RWPE1 (cell line): Measurements from ENCODE around the gene H6PD.

Experiments
- CTCF ChIA-PET: fragments of 350-600 bp; sonication (Branson Sonifier 250); formaldehyde crosslinking; extraction: SDS; loops from one replicate; lab custom pipeline; 2021; lab: Yijun Ruan, JAX
- POLR2A ChIA-PET: fragments of 400-600 bp; formaldehyde crosslinking; extraction: SDS; loops from one replicate; lab custom pipeline; 2020; ENCODE audit warnings: antibody characterized with exemption; ENCODE audit not compliant: low non-redundant PET; lab: Yijun Ruan, JAX
- DNase-seq: peaks from one replicate; pipeline ENCODE4 v3.0.0; 2012; ENCODE audit warnings: low spot score
- H3K27ac ChIP-seq: fragments of 450-650 bp; 2 replicates; pipeline ENCODE4 v1.5.1; 2017
- CTCF ChIP-seq: fragments of 450-650 bp; conservative IDR thresholded peaks from 2 replicates; pipeline ENCODE4 v1.5.1; 2017; ENCODE audit warnings: low read depth, mild to moderate bottlenecking

Gene H6PD

GRCh38 chr1:9197186-9198099 lies 37.1 kb upstream of the H6PD start:
- no peak overlapping the region for H3K27ac ChIP-seq
- DNase-seq: no peak
- no peak for TF ChIP-seq CTCF
- CTCF ChIA-PET: interaction anchor here (0.6 to 2.3 kb wide), 14 partner anchors 10 to 280 kb away, joined by 3 to 22 read pairs (median 4); partner anchors contain the start of gene H6PD
- POLR2A ChIA-PET: no interaction called here

GRCh38 chr1:9198538-9199361 lies 35.8 kb upstream of the H6PD start:
- POLR2A ChIA-PET: interaction anchor here (0.6 kb wide), 1 partner anchor 10 kb away, joined by 6 read pairs; no protein-coding TSS in a partner anchor
- DNase-seq: no peak
- CTCF ChIA-PET: interaction anchor here (0.6 to 1.1 kb wide), 2 partner anchors 47 to 88 kb away, joined by 3 read pairs; no protein-coding TSS in a partner anchor
- H3K27ac ChIP-seq: no peak overlapping the region
- TF ChIP-seq CTCF: 0 out of 2 replicates have a peak, but pooled peaks have one; percentile 14

GRCh38 chr1:9200441-9200840 lies 34.1 kb upstream of the H6PD start:
- no peak for DNase-seq
- no peak for TF ChIP-seq CTCF
- CTCF ChIA-PET: interaction anchor here (0.6 kb wide), 2 partner anchors 87 to 124 kb away, joined by 3 read pairs; no protein-coding TSS in a partner anchor
- no peak overlapping the region for H3K27ac ChIP-seq
- POLR2A ChIA-PET: no interaction called here

- no peak overlapping the region for H3K27ac ChIP-seq
- ChIA-PET CTCF (interaction anchor here (0.6 to 1.8 kb wide), 7 partner anchors 21 to 1060 kb away, joined by 3 to 10 read pairs (median 3); partner anchors contain the start of gene H6PD), POLR2A (no interaction called here)
- TF ChIP-seq CTCF: no peak
- DNase-seq: no peak
Observed at GRCh38 chr1:9201401-9202239, 33.0 kb upstream of the H6PD start.

- H3K27ac ChIP-seq: no peak overlapping the region
- ChIA-PET CTCF (interaction anchor here (0.6 to 1.8 kb wide), 5 partner anchors 21 to 1061 kb away, joined by 3 to 10 read pairs (median 3); partner anchors contain the start of gene H6PD), POLR2A (no interaction called here)
- DNase-seq: no peak
- TF ChIP-seq CTCF: no peak
Observed at GRCh38 chr1:9202240-9202870, 32.2 kb upstream of the H6PD start.
